Ovary (tissue), 3 donors: ENCODE measurements around the gene SYT9.

ENCODE experiments used
- CTCF ChIP-seq, 3 donors: fragments of 450-650 bp in 2 of 3; fragments of 200-600 bp in 1 of 3; IDR thresholded peaks; one replicate each; pipeline versions ENCODE4 v1.5.1 to v1.8.0; 2016 to 2022; ENCODE audit warnings: antibody characterized with exemption in 3 of 3, mild to moderate bottlenecking in 1 of 3
- EP300 ChIP-seq: sonication (generic); formaldehyde crosslinking; IDR thresholded peaks from one replicate; pipeline ENCODE4 v1.6.1; 2017; ENCODE audit warnings: antibody characterized with exemption
- POLR2A ChIP-seq: fragments of 450-650 bp; IDR thresholded peaks from one replicate; pipeline ENCODE4 v1.6.1; 2017; ENCODE audit warnings: antibody characterized with exemption, mild to moderate bottlenecking, moderate library complexity
- donor health status: DM: no; HTN: no; CAD: no.

GRCh38 chr11:7239877-7240276 lies 11.8 kb upstream of the SYT9 start:
- TF ChIP-seq EP300 (no peak), CTCF (IDR thresholded peaks at IDR 0.05) (no peak), POLR2A (no peak)
